ENCODE measurements around the gene TRIP10.
"Not testable (repeated sequence)": the region's sequence is repeated elsewhere in the genome, so short reads cannot be mapped to it uniquely, and the experiment has no call there.

TRIP10 gene

DNA sequence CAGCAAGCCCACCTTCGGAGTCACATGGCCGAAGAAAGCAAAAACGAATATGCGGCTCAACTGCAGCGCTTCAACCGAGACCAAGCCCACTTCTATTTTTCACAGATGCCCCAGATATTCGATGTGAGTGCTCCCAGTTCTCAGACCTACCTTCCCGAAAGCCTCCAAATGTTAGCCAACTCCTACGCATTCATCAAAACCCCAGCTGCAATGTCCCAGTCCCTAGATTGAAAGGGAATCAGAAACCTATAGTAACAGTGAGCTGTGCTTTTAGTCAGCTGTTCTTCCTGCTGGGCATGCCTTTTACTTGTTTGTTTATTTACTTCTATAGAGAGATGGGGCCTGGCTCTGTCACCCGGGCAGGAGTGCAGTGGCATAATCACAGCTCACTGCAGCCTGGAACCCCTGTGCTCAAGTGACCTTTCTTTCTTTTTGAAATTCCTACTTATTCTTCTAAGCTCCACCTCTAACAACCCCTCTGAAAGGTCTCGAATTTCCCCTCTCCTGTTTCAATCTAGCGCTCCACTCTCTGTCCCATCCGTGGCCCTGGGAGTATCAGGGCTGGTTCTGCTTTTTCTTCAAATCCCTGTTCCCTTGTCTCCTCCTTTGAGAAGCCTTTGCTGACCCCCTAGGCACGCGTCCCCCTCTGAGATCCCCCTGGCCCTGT lies 4.4 kb downstream of the TRIP10 start:
- DNase-seq (ENCODE audit: low spot score): no peak

DNA sequence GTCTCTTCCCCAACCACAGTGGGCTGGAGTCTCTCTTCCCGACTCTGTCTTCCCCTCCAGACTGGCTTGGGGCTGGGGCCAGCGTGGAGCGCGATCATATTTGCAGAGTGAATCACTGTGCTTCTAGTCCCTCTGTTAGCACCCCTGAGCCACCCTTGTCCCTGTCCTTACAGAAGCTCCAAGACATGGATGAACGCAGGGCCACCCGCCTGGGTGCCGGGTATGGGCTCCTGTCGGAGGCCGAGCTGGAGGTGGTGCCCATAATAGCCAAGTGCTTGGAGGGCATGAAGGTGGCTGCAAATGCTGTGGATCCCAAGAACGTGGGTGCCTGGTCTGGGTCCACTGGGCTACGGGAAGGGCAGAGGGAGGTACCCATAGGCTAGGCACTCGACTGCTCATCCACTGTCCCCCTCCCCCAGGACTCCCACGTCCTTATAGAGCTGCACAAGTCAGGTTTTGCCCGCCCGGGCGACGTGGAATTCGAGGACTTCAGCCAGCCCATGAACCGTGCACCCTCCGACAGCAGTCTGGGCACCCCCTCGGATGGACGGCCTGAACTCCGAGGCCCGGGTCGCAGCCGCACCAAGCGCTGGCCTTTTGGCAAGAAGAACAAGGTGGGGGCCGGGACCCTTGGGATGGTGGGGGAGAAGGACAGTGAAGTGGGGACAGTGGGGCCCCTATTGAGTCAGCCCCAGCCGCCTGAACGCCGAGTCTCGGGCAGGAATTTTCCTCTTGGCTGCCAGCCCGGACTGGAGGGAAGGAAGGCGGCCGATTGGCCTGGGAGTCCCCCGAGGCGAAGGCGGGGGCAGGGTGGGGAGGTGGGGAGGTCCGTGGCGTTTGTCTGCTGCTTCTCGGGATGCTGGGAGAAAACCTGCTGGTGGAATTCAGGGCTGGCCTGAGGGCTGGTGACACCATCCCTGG lies 5.2 kb downstream of the TRIP10 start:
- DNase-seq (ENCODE audit: low spot score): no peak

DNA sequence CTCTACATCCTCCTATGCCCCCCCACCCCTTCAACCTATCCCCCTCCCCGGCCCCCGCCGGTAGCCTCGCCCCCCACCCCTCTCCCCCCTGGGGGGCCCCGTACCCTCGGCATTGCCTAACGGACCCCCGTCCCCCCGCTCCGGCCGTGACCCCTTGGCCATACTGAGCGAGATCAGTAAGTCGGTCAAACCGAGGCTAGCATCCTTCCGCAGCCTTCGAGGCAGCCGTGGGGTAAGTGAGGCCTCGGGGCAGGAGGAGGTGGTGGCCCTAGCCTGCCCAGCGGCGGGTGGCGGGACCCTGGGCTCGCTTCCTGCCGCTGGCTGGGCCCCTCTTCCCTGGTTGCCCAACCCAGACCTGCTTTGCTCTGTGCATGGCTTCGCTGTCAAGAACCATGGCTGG lies 6.5 kb downstream of the TRIP10 start:
- no peak for DNase-seq (ENCODE audit: low spot score)

DNA sequence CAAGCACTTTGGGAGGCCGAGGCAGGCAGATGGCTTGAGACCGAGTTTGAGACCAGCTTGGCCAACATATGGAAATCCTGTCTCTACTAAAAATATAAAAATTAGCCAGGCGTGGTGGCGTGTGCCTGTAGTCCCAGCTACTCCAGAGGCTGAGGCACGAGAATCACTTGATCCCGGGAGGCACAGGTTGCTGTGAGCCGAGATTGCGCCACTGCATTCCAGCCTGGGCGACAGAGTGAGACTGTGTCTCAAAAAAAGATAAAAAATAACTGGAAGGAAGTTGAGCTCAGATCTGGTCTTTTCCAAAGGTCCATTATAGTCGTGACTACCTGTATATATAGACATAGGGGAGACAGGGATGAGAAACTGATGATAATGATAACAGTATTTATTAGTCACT lies 9.1 kb downstream of the TRIP10 start:
- not testable (repeated sequence) for DNase-seq (ENCODE audit: low spot score)

DNA sequence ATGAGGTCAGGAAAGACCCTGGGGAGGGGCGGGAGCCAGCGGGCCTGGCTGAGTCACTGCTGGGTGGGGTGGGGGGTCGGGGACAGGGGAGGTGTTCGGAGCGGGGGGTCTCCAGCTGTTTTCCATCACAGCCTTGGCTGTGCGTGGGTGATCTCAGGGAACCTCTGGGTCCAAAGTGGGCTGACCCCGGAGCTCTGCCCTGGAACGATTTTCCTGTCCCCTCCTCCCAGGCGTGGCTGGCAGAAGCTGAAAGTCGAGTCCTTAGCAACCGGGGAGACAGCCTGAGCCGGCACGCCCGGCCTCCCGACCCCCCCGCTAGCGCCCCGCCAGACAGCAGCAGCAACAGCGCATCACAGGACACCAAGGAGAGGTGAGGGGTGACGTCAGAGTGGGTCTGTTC lies 10.6 kb downstream of the TRIP10 start:
- DNase-seq (ENCODE audit: low spot score): no peak

DNA sequence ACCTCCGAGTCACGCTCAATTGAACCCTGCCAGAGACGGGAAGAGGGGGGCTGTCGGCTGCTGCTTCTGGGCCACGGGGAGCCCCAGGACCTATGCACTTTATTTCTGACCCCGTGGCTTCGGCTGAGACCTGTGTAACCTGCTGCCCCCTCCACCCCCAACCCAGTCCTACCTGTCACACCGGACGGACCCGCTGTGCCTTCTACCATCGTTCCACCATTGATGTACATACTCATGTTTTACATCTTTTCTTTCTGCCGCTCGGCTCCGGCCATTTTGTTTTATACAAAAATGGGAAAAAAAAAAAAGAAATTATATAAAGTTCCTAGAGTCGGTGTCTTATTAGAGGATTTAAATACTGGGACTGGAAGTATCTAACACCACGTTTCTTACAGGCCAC lies 11.7 kb downstream of the TRIP10 start:
- DNase-seq (ENCODE audit: low spot score): no peak

DNA sequence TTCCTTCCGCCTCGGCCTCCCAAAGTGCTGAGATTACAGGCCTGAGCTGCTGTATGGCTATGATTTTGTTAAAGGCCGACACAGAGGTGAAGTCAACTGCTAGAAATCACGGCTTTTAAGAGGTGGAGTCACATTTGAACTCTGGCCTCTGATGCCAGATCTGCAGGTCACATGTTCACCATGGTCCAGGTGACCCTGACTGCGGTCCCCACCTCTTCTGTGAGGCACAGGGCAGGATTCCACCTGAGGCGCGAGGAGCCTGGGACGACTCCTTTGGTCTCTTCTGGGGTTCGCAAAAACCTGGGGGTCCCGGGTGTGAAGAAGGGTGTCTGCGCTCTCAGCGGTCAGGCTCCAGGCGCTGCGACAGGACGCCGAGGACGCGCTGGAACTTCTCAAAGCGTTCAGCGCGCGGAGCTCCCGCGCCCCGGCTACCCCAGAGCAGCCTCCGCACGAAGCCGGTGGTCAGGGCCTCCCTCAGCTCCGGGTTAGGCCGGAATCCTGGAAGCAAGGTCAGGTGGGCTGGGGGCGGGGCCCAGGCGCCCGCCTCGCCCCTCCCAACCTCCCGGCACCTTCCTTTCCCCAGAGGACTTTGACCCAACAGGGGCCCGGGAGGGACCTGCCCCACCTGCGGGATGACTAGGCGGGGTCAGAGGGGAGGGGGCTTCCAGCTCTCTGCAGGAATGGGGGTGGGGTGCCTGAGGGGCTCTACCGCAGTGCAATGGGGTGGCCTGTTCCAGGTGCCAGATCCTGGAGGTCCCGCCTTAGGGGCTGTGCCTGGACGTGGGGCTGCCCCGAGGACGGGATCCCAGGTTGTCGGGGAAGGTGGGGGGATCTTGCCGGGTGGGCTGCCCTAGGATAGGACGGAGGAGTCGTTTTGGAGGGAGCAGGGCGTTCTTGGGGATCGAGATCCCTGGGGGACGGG lies 13.0 kb downstream of the TRIP10 start:
- no peak for DNase-seq (ENCODE audit: low spot score)

DNA sequence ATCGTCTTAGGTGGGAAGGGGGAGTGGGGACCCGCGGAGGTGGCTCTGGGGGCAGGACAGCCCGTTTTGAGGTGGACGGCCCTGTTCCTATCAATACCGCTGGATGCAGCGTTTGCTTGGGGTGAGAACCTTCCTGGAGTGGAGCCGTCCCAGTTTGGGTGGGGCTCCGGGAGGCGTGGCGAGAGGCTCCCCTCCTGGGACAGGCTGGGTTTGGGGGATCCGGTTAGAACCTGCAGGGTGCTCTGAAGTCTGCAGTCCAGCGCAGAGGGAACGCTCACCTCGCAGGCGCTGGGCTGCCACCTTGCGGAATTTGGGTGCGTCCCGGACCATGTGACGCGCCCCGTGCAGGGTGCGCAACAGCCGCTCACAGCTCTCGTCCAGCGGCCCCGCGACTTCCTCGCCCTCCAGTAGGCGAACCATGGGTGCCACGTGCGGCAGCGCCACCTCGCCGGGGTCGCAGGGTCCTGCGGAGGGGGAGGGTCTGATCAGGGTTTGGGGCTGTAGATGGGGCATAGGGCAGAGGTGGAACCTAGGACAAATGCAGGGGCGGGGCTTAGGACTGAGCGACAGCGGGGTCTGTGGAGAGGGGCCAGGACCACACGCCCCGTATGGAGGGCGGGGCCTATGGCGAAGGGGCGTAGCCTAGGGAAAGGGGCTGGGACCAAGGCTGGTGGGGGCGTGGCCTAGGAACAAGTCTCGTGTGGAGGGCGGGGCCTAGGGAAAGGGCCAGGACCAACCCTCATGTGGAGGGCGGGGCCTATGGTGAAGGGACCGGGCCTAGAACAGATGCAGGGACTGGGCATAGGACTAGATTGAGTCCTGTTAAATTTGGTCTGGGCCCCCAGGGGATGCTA lies 13.9 kb downstream of the TRIP10 start:
- DNase-seq (ENCODE audit: low spot score): peak; percentile 86

DNA sequence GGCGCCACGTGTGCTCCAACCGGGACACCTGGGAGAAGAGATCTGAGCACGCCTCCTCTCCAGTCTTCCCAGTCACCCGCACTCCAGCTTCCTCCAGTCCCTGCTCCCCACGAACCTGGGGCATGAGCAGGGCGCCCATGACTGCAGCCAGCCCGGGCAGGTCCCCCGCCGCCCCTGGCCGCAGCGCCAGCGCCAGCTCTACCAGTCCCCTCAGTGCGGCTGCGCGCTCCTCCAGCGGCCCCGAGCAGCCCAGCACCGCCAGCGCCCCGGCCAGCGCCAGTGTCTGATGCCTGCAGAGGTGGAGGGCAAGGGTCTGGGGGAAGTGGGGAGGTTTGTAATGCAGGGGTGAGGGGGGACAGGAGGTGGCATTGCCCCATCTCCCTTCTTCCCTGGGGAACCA lies 14.7 kb downstream of the TRIP10 start:
- no peak for DNase-seq (ENCODE audit: low spot score)

DNA sequence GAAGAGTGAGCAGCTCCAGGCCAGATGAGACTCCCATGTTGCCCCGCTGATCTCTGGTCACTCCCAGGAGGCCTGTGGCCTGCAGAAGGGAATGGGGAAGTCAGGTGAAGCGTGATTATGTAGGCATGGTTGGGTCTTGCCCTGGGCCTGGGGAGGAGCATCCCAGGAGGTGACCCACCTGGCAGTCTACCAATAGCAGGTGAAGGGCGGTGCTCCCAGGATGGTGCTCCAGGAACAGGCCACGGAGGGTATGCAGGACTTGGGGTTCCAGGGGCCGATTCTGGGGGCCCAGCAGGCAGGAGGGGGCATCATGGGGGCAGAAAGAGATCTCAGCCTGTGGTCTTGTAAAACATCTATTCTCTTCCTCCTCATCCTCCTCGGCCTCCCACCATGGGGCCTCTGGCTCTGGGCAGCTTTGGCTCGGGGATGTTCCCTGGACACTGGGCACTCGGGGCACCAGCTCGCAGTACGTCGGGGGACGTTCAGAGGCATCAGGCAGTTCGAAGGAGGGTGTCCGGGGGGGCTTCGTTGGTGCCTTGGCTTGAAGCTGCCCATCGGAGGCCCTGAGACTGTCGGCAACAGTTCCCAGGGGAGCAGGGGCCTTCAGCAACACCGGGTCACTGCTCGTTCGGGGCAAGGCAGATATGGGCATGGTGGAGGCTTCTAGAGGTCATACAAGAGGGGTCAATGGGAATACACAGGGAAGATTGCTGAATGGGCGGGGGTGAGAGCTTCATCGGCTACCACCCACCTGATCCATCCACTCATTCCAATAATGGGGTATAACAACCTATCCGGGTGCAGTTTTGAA lies 15.4 kb downstream of the TRIP10 start:
- no peak for DNase-seq (ENCODE audit: low spot score)

DNA sequence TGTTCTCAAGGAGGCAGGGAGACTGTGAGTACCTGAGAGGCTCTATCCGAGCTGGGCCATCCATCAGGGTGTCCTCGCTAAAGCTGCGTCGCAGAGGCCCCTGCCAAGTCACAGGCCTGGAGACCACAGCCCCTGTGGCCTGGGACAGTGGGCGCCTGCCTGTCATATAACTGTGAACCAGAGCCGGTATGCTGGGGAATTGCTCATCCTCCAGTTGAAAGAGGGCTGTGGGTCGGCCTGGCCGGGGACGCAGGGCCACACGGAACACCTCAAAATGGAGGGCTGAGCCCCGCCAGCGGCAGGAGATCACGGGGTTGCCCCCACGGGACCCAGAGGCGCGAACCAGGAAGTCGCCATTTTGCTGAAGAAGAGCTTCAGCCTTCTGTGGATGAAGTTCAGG lies 21.1 kb downstream of the TRIP10 start:
- no peak for DNase-seq (ENCODE audit: low spot score)

DNA sequence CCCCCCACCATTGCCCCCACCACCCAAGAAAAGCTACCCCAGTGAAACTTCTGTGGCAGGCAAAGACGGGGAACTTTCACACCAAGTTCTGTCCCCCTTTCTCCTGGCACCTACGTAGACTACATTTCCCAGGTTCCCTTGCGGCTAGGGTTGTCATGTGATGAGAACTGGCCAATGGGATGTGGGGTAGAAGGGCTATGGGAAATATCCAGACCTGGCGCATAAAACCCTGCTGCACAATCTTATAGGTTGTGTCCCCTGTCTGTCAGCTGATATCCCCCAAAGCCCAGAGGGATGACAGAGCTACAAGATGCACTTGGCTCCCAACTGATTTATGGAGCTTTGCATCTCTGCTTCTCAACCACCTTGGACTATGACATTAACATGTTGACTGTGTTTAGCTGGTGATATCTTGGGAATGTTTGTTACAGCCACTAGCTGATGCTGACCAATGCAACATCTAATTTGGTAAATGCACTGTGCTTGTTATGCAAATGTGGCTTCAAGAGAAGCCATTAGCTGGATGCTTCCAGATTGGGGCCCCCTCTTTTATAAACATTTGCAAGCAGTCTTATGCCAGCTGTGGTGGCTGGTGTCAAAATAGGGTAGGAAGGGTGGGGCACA lies 21.7 kb downstream of the TRIP10 start:
- peak; percentile 42 for DNase-seq (ENCODE audit: low spot score)

DNA sequence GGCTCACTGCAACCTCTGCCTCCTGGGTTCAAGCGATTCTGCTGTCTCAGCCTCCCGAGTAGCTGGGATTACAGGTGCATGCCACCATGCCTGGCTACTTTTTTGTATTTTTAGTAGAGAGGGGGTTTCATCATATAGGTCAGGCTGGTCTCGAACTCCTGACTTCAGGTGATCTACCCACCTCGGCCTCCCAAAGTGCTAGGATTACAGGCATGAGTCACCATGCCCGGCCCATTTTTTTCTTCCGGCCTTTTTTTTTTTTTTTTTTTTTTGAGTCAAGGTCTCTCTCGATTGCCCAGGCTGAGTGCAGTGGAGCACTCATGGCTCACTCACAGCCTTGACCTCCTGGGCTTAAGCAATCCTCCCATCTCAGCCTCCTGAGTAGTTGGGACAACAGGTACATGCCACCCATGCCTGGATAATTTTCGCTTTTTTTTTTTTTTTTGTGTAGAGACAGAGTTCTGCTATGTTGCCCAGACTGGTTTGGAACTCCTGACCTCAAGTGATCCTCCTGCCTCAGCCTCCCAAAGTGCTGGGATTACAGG lies 22.8 kb downstream of the TRIP10 start:
- not testable (repeated sequence) for DNase-seq (ENCODE audit: low spot score)

DNA sequence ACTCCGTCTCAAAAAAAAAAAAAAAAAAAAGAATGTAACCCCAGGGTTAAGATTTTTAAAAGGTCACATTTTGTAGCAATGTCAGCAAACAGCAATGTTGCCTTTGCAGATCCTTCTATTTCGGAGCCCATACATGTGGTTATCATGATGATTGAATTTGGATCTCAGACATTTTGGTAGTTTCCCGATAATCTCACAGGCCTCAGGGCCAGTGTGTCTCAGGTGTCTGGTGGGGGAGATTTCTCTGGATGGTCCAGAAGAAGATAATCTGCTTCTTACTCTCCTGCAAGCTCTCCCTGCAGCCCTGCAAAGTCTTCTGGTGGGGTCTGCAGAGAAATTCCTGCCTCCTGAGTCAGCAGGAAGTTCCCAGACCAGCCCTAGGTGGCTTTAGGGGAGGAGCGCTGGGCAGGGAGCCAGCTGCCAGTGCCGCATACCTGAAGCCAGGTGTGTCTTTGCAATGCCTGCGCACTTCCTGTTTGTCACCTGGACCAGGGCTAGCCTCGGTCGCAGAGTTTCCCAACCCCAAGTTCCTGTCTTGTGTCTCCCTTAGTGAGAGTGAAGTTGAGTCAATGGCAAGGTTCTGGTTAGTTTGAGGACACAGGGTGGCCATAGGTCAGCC lies 26.4 kb downstream of the TRIP10 start:
- no peak for DNase-seq (ENCODE audit: low spot score)

DNA sequence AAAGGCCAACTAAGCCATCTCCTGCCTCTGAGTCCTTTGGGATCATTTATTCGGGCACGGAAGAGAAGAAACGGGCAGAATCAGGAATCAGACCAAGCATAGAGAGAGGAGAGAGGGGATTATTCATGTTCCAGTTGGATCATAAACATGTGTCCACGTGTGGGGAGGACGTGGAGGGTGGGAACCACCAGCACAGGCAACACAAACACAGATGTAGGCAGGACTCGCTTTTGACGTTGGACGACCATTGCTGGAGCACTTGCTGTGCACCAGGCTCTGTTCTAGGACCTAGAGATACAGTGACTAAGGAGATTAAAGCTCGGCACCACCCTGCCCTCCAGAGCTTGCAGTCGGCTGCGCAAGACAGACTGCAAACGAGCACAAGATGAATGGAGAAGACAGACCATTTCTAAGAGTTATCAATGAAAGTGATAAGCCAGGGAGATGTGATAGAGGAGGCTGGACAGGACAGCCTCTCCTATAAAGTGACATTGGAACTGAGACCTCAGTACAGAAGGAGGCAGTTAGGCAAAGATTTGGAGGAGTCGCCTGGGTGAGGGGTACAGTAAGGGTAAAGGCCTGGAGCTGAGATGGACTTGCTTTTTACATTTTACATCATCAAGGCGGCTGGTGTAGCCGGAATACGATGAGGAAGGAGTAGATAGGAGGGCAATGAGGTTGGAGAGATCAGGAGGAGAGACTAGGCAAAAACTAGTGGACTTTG lies 27.0 kb downstream of the TRIP10 start:
- peak; percentile 8 for DNase-seq (ENCODE audit: low spot score)

DNA sequence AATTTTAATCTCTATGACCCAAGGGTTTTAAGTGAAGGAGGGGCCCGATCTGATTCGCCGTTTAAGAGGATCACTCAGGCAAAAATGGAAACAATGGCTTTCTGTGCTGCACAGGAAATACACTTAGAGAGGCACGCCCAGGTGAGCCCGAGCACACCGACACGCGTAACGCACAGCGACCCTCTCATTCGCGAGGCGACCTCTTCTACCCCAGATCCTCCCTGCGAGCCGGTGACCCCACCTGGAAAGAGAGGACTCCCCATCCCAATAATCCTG lies 27.5 kb downstream of the TRIP10 start:
- no peak for DNase-seq (ENCODE audit: low spot score)

DNA sequence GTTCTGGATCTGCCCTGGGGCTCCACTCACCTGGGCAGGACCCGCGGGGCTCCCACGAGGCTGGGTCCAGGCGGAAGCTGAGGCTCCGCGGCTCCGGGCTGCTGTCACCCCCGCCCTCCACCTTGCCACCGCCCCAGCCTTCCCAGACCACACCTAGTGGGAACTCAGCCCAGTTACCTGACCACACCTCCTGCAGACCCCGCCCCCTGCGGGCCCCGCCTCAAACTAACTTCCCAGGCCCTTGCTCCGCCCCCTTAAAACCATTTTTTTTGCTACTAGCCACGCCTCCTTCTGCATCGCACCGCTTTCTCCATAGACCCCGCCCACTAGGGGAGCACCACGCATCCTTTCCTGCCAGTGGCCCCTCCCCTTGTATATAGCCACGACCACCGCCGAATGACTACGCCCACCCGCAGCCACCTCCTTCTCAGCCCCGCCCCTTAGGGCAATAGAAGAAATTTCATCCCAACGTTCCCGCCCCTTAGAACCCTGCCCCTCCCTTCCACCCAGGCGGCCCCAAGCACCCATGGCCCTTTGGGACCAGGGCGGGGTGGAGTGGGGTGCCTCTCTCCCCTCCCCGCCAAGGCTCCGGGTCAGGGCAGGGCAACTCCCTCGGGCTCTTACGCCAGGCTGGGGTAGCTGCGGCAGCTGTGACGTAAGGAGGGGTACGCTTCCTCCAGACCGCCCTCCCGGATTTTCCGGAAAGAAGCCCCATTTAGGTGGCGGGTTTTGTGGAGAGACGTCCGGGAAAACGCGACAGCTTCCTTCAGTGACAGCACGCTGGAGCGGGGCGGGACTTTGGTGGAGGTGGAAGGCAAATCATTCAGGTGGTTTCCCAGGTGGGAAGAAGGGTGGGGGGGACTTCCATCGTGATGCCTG lies 28.1 kb downstream of the TRIP10 start, which contains the start of gene SH2D3A:
Gene SH2D3A, minus strand, starts transcription at position 79 of the 879 bp plus-strand sequence. CDS start 3,687 bp downstream, outside the sequence.
- DNase-seq (ENCODE audit: low spot score): peak; percentile 97

All from activated CD4-positive, alpha-beta T cell treated with anti-CD3 and anti-CD28 coated beads, Interleukin-2, Interleukin-4, amounts not matched to agents 100 ng/mL and 50 ng/mL, durations not matched to agents 16 hours and 8 hours (primary cell).